ENCODE data around the gene CYP26B1. TPM values are rescaled to one million over a fixed set of nuclear protein-coding genes. Genes with fewer than 3 reads are reported as not detected.
A peak's percentile ranks its signal among the peaks of the same experiment; 100 is the strongest.

Gene CYP26B1
- total and polyA plus RNA-seq, 3 donors from 2014 or later, result 31.6 to 86.2 (median 42.1) TPM

DNA sequence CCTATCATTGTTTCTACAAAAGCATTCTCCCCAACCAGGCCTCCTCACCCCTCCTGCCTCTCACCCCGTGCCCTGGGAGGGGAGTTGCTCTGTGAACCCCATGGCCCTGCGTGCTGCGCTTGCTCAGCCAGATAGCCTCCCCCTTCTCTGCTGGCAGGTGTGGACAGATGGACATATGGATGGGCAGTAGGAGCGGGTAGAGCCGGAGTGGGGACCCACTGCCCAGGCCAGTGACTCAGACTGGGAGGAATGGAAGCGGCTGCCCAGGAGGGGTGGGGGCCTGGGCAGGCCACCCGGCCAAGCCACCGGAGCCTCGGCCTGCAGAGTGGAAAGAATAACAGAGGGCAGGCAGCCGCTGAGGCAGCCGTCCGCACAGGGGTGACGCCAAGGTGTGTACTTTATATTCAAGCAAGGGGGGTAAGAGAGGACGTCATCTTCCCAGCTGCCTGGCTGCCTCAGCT lies 8.7 kb downstream of the CYP26B1 start:
- H3K36me3 ChIP-seq (ENCODE audit: low read depth, missing control alignments), result no peaks in the 10 kb centered on the region
- 43 to 59% methylated on average over 3 to 14 of the region's 14 CpGs for WGBS, 2 donors
- TF ChIP-seq POLR2A (IDR thresholded peaks at IDR 0.05) (no peak), CTCF (IDR thresholded peaks at IDR 0.05) (no peak)
- DNase-seq, result no peak
- no peak overlapping the region for H3K27ac ChIP-seq
- H3K4me1 ChIP-seq, result peaks cover 77% of the 10 kb centered on the region
- intact Hi-C loops (cut with DNase I; ENCODE audit: low total_unique reads), result no loop called here
- no peak overlapping the region for H3K4me3 ChIP-seq
- H3K27me3 ChIP-seq, result no peaks in the 10 kb centered on the region
- no peaks in the 10 kb centered on the region for H3K9me3 ChIP-seq

- intact Hi-C loops (cut with DNase I; ENCODE audit: low total_unique reads), result no loop called here
- Histone ChIP-seq H3K9me3 (no peaks in the 10 kb centered on the region), H3K27me3 (no peaks in the 10 kb centered on the region), H3K4me1 (peaks cover 72% of the 10 kb centered on the region), H3K27ac (no peak overlapping the region), H3K36me3 (ENCODE audit: low read depth, missing control alignments) (no peaks in the 10 kb centered on the region), H3K4me3 (no peak overlapping the region)
- DNase-seq, result no peak
- TF ChIP-seq CTCF (IDR thresholded peaks at IDR 0.05), result no peak
- TF ChIP-seq POLR2A (IDR thresholded peaks at IDR 0.05), result no peak
- WGBS, 2 donors, result 56 to 67% methylated on average over 3 to 24 of the region's 24 CpGs
Measured at GRCh38 chr2:72138011-72138881, 9.4 kb downstream of the CYP26B1 start.

DNA sequence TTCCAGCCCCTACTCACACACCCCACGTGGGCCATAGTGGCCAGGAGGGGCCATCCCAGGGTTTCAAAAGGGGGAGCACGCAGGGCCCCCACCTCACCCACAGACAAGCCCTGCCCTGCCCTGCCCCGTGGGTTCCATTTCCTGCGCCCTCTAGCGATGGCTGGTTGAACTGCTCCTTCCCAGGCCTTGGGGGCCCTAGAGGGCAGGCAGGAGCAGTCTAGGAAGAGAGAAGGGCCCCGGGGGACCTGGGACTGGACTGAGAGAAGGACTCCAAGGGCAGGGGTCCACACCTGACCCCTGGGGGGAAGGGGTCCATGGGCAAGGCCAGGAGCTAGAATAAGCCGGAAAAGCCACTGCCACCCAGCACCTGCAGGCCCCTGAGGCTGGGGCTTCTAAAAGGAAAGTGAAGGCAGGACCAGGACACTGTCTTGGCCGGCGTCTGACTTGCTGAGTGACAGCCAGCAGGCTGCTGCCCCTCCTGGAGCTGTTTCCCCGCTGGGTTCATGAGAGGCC lies 10.1 kb downstream of the CYP26B1 start:
- H3K4me1 ChIP-seq, result peaks cover 66% of the 10 kb centered on the region
- intact Hi-C loops (cut with DNase I; ENCODE audit: low total_unique reads), result no loop called here
- 46 to 47% methylated on average over 7 to 10 of the region's 10 CpGs for whole genome bisulfite sequencing, 2 donors
- H3K9me3 ChIP-seq, result no peaks in the 10 kb centered on the region
- DNase-seq, result peak; percentile 60
- no peaks in the 10 kb centered on the region for H3K36me3 ChIP-seq (ENCODE audit: low read depth, missing control alignments)
- TF ChIP-seq POLR2A (IDR thresholded peaks at IDR 0.05), result no peak
- TF ChIP-seq CTCF (IDR thresholded peaks at IDR 0.05), result peak; percentile 63 to 79 (median 66)
- no peak overlapping the region for H3K4me3 ChIP-seq
- no peaks in the 10 kb centered on the region for H3K27me3 ChIP-seq
- H3K27ac ChIP-seq, result no peak overlapping the region

GRCh38 chr2:72136933-72137497 lies 10.6 kb downstream of the CYP26B1 start:
- Histone ChIP-seq H3K27me3 (no peaks in the 10 kb centered on the region), H3K4me1 (peaks cover 61% of the 10 kb centered on the region), H3K4me3 (no peak overlapping the region), H3K27ac (no peak overlapping the region), H3K9me3 (no peaks in the 10 kb centered on the region), H3K36me3 (ENCODE audit: low read depth, missing control alignments) (no peaks in the 10 kb centered on the region)
- intact Hi-C loops (cut with DNase I; ENCODE audit: low total_unique reads), result no loop called here
- 80 to 93% methylated on average over 3 to 7 of the region's 7 CpGs for WGBS, 2 donors
- no peak for TF ChIP-seq POLR2A (IDR thresholded peaks at IDR 0.05)
- TF ChIP-seq CTCF (IDR thresholded peaks at IDR 0.05), result no peak
- DNase-seq, result no peak

Measured in testis (tissue), 3 donors.